GM12873 (cell line): ENCODE results near the gene C6orf47.

Experiments
- TF ChIP-seq, protein P1 (sequence below): IDR thresholded peaks from 2 replicates; pipeline ENCODE4 v1.5.1; 2012; ENCODE audit warnings: low read depth, mild to moderate bottlenecking, moderate library complexity, low read length, control low read depth; ENCODE audit not compliant: insufficient read depth; ENCODE audit errors: missing control alignments

C6orf47 gene

DNA sequence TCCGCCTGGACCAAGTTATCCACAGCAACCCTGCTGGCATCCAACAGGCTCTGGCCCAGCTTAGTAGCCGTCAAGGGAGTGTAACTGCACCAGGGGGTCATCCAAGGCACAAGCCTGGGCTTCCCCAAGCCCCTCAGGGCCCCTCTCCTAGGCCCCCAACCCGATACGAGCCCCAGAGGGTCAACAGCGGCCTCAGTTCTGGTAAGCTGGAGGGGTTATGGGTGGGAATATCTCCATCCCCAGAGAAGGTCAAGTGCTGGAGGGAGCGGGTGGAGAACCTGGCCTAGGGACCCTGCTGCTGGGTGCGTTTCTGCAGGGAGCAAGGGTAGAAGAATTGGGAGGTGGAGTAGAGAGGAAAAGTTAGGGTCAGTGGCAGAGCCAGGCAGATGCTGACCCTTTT is 27.1 kb downstream of the C6orf47 start:
- TF ChIP-seq, protein P1, sequence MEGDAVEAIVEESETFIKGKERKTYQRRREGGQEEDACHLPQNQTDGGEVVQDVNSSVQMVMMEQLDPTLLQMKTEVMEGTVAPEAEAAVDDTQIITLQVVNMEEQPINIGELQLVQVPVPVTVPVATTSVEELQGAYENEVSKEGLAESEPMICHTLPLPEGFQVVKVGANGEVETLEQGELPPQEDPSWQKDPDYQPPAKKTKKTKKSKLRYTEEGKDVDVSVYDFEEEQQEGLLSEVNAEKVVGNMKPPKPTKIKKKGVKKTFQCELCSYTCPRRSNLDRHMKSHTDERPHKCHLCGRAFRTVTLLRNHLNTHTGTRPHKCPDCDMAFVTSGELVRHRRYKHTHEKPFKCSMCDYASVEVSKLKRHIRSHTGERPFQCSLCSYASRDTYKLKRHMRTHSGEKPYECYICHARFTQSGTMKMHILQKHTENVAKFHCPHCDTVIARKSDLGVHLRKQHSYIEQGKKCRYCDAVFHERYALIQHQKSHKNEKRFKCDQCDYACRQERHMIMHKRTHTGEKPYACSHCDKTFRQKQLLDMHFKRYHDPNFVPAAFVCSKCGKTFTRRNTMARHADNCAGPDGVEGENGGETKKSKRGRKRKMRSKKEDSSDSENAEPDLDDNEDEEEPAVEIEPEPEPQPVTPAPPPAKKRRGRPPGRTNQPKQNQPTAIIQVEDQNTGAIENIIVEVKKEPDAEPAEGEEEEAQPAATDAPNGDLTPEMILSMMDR: no peak

DNA sequence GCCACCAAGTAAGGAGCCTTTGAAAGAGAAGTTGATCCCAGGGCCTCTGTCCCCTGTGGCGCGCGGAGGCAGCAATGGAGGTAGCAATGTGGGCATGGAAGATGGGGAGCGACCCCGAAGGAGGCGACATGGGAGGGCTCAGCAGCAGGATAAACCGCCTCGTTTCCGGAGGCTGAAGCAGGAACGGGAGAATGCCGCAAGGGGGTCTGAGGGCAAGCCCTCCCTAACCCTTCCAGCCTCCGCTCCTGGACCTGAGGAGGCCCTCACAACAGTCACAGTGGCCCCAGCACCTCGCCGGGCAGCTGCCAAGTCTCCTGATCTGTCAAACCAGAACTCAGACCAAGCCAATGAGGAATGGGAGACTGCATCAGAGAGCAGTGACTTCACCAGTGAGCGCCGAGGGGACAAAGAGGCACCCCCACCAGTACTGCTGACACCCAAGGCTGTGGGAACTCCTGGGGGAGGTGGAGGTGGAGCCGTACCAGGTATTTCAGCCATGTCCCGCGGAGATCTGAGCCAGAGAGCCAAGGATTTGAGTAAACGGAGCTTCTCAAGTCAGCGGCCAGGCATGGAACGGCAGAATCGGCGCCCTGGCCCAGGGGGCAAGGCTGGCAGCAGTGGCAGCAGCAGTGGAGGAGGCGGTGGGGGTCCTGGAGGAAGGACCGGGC is 28.2 kb downstream of the C6orf47 start:
- TF ChIP-seq, protein P1: no peak

DNA sequence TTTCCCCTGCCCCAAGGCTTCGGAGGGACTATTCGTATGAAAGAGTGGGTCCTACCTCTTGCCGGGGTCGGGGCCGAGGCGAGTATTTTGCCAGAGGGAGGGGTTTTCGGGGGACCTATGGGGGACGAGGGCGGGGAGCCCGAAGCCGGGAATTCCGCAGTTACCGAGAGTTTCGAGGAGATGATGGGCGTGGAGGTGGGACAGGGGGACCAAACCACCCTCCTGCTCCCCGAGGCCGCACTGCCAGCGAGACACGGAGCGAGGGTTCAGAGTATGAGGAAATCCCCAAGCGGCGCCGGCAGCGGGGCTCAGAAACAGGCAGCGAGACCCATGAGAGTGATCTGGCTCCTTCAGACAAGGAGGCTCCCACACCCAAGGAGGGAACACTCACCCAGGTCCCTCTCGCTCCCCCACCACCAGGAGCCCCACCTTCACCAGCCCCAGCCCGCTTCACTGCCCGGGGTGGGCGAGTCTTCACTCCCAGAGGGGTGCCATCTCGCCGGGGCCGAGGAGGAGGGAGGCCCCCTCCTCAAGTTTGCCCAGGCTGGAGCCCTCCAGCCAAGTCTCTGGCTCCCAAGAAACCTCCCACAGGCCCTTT is 28.8 kb downstream of the C6orf47 start:
- TF ChIP-seq, protein P1: no peak

GRCh38 chr6:31631209-31631608 is 29.4 kb downstream of the C6orf47 start:
- TF ChIP-seq, protein P1: no peak

GRCh38 chr6:31630177-31630934 is 30.2 kb downstream of the C6orf47 start:
- TF ChIP-seq, protein P1: no peak

DNA sequence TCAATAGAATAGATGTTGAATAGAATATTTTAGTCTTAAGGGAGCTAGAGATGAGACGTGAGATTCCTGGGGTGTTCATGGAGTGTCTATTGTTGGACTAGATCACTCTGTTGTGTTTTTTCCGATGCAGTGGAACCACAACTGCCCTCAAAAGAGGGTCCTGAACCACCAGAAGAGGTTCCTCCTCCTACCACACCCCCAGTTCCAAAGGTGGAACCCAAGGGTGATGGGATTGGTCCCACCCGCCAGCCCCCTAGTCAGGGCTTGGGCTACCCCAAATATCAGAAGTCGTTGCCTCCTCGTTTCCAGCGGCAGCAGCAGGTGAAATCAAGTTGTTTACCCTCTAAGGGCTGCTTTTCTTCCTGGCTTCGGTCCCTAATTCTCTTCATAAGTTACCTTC is 31.6 kb downstream of the C6orf47 start:
- TF ChIP-seq, protein P1: no peak

DNA sequence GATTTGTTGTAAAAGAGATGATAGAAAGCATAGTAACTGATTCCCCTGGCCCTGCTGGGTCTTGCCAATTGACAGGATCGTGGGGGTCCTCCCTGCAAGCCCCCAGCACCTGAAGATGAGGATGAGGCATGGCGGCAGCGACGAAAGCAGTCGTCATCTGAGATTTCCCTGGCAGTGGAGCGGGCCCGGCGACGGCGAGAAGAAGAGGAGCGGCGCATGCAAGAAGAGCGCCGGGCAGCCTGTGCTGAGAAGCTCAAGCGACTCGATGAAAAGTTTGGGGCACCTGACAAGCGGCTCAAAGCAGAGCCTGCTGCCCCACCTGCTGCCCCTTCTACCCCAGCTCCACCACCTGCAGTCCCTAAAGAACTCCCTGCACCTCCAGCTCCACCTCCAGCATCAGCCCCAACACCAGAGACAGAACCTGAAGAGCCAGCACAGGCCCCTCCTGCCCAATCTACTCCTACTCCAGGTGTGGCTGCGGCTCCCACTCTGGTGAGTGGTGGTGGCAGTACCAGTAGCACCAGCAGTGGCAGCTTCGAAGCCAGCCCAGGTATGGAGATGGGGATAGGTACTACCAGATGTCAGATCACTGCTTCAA is 32.8 kb downstream of the C6orf47 start:
- TF ChIP-seq, protein P1: no peak
